ENCODE results near the gene KIF21B.

Gene KIF21B

DNA sequence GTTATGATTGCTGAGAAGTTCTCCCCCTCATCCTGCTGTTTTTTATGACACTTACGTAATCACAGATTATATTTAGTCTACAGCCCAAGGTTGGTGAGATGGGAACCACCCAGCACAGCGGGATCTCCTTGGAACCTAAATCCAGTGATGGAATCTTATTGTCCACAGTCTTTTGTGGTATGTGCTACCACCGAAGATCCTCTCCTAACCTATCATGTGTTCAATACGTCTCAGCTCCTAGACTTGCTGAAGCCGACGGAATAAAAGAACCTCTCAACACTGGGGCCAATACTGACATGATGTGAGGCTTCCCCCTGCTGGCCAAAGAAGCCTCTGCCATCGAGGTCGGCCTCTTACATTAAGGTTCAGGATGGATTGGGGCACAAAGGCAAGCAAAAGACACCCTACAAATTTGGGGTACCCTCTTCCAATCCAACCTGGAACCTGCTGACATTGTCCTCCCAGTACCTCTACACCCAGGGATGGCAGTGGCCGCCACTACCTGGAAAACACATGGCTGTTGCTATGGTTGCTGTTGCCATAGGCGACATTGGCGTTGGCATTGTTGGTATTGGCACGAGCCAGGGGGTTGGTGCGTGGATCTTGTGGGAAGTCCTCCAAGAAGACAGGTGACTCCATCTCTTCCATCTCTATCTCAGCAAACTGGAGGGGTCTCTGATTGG is 19.4 kb upstream of the KIF21B start:
- DNase-seq (peak; percentile 72), ATAC-seq (peak; percentile 80)

GRCh38 chr1:201041011-201041410 is 17.5 kb upstream of the KIF21B start:
- ATAC-seq (no peak), DNase-seq (no peak)

DNA sequence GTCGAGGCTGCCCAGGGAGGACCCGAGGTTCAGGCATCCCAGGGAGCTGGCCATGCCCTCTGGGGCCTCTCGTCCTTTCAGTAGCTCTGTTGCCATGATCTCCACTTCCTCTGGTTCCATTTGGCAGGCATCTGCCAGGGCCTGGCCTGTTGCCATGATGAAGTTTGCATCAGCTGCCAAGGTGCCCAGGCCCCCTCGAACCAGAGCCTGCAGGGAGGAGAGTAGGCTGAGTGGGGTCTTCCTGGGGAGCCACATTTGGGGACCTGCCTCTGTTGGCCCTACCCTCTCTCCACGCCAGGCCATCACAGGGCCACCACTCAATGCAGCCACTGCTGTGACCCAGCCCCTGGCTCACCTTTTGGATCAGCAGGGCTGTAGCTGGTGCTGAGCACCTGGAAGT is 16.4 kb upstream of the KIF21B start:
- DNase-seq (no peak), ATAC-seq (no peak)

DNA sequence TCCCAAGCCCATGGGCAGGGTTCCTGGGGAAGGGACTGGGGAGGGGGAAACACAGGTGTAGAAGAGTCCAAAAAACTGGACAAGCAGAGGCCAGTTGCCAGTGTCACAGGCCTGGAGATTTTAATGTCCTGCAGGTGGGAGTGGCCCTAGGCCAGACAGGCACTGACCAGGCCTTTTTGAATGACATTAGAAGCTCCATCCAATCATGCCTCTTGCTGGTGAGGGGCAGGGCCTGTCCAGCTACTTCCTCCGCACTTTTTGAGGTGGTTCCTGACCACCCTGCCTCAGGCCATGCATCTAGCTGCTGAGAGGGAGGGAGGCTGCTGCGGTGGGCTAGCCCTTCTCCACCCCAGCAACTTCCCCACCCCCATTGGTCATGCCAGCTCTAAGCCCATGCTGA is 15.9 kb upstream of the KIF21B start:
- DNase-seq: no peak

DNA sequence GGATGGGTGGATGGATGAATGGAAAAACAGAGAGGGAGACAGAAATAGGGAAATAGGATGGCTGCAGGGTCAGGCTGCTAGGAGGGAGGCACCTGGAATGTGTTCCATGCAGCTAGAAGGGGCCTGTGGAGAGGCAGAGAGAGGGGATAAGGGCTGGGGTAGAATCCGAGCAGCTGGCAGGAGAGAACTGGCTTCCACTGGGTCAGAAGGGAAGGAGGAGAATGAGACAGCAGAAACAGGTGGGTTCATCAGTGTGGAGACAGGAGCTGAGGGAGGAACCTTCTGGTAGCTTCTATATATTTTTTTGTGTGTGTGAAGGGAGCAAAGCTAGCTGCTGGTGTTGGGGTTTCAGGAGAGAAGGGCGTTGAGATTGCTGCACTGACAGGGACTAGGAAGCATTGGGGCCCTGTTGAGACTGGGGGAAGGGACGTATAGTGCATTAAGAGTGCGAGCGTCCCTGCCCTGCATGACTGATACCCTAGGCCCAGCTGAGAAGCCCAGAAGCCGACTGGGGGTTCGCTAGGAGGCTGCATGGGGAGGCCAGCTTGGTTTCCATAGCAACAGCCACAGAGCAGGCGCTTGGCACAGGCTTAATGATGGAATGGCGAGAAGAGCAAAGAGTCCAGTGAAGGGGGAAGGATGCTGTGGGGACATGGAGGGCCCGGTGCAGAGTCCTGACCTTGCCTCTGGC is 14.8 kb upstream of the KIF21B start:
- ATAC-seq: no peak

More for the DNA sequence above, 15.9 kb upstream of the KIF21B start:
- no peak for ATAC-seq

GRCh38 chr1:201036188-201036842 is 12.8 kb upstream of the KIF21B start:
- ATAC-seq (no peak), DNase-seq (no peak)

More for the DNA sequence above, 14.8 kb upstream of the KIF21B start:
- DNase-seq: no peak

- DNase-seq (no peak), ATAC-seq (no peak)
These were observed 11.2 kb upstream of the KIF21B start for GRCh38 chr1:201034671-201035070.

DNA sequence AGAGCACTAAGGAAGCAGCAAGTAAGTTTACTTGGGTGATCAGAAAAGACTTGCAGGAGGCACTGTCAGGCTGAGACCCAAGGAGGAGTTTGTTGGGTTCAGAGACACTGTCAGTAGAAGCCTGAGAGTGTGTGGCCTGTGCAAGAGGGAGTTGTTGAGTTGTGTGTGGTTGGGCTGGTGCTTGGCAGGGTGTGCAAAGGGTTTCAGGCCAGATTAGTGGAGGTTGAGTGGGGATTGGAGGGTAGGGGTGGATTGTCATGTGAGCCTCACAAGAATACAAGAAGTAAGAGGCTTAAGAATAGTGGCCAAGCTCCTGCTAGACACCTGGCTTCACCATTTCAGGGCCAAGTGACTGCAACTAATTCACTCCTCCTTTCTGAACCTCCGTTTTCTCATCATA is 8.9 kb upstream of the KIF21B start:
- ATAC-seq (no peak), DNase-seq (no peak)

DNA sequence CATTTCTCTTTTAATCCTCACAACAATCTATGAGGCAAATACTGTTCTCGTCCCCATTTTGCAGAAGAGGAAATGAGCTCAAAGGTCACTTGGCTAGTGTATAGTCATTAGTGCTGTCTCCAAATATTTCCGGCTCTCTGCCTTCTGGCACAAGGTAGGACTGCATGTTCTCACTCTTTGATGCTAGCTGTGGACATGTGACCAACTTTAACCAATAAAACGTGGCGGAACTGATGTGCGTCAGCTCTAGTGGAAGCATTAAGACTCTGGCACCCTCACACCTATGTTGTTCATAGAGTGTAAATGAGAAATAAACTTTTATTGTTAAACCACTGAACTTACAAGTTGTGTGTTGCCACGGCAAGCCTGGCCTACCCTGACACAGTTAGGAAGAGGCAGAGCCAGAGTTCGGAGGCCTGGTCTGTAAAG is 5.0 kb upstream of the KIF21B start:
- no peak for DNase-seq
- no peak for ATAC-seq

DNA sequence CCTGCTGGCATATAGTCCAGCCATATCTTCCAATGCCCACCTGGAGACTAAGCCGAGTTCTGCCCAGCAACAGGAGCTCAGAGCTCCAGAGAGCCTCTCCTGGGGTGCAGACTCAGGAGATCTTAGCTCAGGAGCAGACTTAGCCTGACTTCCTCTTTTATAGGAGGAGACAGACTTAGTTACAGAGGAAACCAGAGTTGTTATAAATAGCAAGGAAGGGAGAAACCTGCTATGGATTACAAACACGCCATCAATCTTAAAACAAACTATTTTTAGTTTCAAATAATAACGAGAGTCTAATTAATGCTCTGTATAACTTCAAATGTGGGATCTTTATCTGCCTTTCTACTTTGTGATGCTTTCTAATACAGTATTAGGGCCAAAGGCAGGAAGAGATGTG is 3.3 kb upstream of the KIF21B start:
- DNase-seq (no peak), ATAC-seq (no peak)

- DNase-seq: no peak
- no peak for ATAC-seq
These were observed 2.7 kb upstream of the KIF21B start for GRCh38 chr1:201026234-201026633.

GRCh38 chr1:201025571-201026002 is 2.1 kb upstream of the KIF21B start:
- peak; percentile 40 for DNase-seq
- ATAC-seq: peak; percentile 4

DNA sequence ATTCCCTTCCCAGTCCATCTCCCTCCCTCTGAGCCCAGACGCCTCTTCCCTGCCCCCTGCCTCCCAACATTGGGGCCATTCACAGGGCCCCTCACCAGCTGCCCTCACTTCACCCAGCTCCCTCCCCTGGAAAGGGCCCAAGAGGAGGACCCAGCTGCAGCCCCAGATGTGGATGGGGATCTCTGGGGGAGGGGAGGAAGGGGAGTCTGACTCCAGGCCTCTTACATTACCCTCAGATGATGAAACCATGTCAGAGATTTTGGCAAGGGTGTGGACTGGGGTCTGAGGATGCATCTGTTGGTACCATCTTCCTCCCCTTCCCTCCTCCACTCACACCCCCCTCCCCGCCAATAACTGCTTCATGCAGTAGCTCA is 1.1 kb upstream of the KIF21B start:
- DNase-seq (no peak), ATAC-seq (no peak)

DNA sequence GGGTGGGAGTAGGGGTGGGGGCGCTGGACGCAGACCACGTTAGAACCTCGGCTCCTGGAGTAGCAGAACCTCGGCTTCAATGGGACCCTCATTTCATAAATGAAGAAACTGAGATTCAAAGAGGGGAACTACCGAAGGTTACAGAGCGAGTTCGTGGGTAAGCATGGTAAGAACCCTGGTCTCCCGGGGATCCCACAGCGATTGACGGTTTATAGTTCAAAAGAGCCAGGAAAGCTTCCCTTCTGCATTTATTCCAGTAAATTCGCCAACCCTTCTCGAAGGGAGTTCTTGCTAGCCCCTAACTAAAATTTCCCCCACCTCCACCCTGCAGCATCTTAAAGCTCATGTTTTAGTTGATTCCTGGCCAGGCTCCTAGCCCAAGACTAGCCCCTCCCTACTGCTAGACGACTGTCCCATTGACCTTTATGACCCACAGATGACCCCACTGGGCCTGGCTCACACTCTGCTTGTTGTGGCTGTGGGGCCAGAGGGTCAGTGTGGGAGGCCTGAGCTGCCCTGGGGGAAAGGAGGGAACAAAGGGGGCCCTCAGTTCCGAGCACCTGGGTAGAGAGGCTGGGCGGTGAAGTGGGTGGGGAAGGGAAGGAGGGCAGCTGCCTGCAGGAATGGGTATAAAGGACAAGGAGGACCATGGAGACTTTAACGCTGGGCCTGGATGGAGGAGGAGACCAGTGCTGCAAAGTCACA is 558 bp upstream of the KIF21B start:
- ATAC-seq (no peak), DNase-seq (no peak)

GRCh38 chr1:201022820-201023516 is 546 bp downstream of the KIF21B start:
- ATAC-seq (no peak), DNase-seq (peak; percentile 51)

DNA sequence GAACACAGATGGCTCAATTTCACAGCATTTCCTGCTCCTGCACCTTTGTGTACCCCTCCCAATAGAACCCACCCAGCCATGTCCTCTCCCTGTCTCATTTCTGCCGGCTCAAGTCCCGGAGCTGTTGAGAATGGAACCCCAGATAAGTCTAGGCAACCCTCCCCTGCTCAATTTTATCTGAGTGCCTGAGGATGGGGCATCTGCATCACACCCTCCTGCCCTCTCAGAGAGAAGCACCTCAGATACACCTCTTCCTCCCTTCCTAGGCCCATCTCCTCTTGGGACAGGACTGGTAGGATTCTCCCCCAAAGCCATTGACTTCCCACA is 1.1 kb downstream of the KIF21B start:
- ATAC-seq: no peak

GRCh38 chr1:201021630-201022492 is 1.7 kb downstream of the KIF21B start:
- ATAC-seq: no peak
- peak; percentile 49 for DNase-seq

More for the DNA sequence above, 1.1 kb downstream of the KIF21B start:
- DNase-seq: no peak

- DNase-seq: peak; percentile 60
- ATAC-seq: no peak
These were observed 2.5 kb downstream of the KIF21B start for GRCh38 chr1:201020721-201021629.

GRCh38 chr1:201020040-201020591 is 3.4 kb downstream of the KIF21B start:
- ATAC-seq: peak; percentile 16

More at GRCh38 chr1:201020040-201020591, 3.4 kb downstream of the KIF21B start:
- DNase-seq: peak; percentile 54
